GM18526 (cell line): Measurements from ENCODE around the gene TMC6.

Experiments used
- POLR2A ChIP-seq: IDR thresholded peaks from 3 replicates; pipeline ENCODE4 v1.6.1; 2011; ENCODE audit not compliant: insufficient read length; ENCODE audit errors: extremely low read depth

The TMC6 gene

DNA sequence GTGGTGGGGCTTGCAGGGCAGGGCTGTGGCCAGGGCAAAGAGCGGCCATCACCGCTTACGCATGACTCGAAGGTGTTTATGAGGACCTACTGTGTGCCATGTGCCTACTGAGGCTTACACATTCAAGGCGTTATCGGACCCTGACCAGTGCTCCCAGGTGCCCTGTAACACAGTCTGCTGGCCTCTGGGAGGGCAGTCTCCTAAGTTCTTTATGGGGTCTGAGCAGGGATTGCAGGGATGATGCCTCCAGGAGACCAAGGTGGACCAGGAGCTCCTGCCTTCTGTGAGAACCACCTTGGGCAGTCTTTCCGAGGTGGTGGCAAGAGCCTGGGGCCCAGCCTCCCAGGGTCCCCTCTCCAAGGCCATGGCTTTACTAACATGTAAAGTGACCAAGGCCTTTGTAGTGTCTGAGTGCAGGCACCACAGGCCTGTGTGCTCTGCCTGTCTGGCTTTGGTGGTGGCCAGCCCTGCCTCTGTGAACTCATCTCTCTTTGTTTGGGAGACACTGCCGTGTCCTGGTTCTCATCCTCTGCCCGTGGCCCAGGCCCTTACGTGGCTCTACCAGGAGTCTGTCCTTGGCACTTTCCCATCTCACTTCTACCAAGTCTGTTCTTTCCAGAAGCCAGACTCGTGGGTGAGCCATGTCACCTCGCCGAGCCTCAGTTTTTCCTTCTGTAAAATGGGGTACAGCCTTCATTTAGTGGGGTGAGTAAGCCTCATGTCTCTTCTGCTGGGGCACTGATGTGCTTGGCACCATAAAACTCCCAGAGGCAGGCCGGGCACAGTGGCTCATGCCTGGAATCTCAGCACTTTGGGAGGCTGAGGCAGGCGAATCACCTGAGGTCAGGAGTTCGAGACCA lies 36.4 kb upstream of the TMC6 start:
- TF ChIP-seq POLR2A = no peak

DNA sequence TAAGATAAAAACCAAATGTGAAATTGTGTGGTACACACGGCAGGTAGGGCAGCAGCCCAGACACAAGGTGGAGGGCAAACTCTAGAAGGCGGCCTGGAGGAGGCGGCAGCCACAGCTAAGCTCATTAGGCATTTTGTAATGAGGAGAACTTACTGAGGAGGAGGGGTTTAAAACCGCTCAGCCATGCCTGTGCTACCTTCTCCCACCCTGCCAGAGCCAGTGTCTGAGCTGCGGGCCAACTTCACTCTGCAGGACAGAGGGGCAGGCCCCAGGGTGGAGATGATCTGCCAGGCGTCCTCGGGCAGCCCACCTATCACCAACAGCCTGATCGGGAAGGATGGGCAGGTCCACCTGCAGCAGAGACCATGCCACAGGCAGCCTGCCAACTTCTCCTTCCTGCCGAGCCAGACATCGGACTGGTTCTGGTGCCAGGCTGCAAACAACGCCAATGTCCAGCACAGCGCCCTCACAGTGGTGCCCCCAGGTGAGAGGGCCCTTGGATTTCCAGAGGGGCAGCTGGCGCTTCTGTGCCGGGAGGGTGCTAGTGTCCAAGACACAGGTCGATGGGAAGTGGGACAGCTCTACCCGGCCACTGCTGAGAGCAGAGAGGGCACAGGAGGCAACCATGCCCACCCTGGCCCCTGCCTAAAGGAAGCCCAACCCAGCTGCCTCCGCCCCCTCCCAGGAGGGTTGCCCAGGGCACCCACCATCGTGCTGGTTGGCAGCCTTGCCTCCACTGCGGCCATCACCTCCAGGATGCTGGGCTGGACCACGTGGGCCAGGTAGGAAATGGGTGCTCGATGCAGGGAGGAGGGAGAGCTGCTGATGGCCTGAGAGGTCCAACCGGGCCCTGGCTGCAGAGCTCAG lies 35.6 kb upstream of the TMC6 start:
- no peak for TF ChIP-seq POLR2A

DNA sequence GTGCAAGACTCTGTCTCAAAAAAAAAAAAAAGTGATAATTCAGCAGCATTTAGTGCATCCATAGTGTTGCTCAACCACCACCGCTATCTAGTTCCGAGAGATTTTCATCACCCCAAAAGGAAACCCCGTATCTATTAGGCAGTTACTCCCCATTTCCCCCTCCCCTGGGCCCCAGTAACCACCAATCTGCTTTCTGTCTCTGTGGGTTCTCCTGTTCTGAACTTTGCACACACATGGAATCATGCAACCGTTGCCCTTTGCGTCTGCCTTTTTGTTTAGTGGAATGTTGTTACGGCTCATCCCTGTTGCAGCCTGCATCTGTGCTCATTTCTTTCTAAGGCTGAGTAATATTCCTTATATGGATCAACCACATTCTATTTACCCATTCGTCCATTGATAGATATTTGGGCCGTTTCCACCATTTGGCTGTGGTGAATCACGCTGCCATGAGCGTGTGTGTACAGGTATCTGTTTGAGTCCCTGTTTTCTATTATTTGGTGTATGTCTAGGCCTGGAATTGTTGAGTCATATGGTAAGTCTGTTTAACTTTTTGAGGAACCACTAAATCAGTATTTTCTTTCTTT lies 31.1 kb upstream of the TMC6 start:
- TF ChIP-seq POLR2A = no peak

DNA sequence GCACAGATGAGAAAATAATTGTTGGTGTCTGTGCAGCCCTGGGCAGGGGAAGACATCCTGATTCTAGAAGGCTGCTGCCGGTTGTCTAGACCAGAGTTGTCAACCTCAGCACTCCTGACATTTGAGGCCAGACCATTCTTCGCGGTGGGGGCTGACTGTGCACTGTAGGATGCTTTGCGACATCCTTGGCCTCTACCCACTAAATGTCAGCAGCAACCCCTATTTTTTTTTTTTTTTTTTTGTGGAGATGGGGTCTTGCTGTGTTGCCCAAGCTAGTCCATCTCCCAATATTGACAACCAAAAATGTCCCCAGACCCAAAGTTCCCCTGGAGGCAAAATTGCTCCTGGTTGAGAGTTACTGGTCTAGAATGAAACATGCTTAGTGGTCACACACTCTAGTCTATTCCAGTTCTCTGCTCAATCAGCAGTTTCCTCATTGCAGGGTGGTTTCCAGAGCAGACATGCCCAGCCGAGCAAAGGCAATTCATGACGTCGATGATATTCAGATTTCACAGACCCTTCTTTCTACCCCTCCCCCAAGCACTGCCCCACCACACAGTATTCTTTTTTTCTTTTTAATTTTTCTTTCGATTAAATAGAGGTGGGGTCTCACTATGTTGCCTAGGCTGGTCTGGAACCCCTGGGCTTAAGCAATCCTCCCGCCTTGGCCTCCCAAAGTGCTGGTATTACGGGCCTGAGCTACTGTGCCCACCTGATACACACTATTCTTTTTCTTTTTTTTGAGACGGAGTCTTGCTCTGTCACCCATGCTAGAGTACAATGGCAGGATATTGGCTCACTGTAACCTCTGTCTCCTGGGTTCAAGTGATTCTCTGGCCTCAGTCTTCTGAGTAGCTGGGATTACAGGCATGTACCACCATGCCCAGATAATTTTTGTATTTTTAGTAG lies 26.6 kb upstream of the TMC6 start:
- peak; percentile 44 for TF ChIP-seq POLR2A

DNA sequence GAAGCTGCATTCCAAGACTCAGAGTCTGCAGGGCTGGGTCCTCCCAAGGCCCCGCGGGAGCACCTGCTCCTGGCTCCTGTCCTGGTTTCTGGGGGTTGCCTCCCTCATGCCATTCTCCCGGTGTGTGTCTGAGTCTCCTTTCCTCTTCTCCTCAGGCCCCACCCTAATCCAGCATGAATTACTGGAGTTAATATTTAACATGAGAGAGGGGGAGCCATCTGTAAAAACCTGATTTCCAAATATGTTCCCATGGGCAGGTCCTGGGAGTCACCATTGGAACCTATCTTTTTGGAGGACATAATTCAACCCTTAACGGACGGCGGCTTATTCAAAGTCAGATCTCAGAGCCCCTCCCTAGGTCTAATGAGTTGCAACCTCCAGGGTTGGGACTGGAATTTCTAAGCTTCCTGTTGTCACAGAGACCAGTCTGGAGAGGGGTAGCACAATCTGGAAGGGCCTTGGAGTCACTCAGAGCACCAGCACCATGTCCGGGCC lies 23.0 kb upstream of the TMC6 start:
- no peak for TF ChIP-seq POLR2A

DNA sequence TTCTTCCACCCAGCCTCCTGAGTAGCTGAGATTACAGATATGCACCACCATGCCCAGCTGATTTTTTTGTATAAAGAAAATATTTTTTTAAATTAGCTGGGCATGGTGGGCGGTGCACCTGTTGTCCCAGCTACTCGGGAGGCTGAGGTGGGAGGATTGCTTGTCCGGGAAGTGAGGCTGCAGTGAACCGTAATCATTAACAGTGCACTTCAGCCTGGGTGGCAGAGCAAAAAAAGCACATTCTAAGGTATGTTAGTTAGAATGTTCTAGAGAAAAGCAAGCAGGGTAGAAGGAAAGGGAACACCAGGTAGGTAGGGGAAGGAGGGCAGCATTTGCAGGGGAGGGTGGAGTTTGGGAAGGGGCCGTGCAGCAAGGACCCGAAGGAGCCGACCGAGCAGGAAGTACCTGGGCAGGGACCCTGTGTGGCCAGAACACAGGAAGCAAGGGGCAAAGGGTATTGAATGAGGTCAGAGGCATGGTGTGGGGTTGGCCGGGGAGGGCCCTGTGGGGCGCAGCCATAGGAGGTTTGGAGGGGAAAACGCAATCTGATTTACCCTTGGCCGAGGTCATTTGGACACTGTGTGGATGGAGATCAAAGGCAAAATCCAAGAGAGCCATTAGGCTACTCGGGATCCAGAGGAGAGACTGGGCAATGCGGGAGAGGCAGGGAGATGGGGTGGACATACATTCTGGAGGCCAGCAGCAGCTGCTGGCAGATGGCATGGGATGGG lies 19.9 kb upstream of the TMC6 start:
- no peak for TF ChIP-seq POLR2A

DNA sequence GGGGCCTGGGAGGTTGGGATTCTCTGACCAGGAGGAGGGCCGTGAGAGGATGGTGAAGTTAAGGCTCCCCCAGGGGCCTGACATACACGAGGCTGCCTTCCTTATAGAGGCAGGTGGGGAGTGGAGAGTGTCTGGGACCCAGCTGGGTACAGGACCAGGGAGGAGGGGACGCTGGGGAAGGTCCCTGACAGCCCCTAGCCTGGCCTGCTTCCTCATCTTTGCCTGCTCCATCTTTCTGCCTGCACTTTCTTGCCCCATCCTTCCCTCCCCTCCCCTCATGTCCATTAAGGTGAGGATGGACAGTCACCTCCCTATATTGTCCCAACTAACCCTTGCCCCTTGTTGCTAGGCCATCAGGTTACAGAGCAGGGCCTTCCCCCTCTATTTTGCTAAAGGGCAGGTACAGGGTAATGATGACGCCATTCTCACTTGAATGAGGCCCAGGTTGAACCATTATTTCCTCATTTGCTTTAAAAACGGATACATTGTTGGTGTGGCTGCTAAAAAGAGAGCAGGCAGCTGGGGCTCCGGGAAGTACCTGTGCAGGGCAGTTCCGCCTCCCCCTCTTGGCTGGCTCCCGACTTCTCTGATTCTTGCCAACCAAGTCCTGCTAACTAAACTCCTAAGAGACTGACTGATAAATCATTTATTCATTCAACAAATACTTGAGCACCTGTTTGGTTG lies 18.9 kb upstream of the TMC6 start:
- peak; percentile 35 for TF ChIP-seq POLR2A

DNA sequence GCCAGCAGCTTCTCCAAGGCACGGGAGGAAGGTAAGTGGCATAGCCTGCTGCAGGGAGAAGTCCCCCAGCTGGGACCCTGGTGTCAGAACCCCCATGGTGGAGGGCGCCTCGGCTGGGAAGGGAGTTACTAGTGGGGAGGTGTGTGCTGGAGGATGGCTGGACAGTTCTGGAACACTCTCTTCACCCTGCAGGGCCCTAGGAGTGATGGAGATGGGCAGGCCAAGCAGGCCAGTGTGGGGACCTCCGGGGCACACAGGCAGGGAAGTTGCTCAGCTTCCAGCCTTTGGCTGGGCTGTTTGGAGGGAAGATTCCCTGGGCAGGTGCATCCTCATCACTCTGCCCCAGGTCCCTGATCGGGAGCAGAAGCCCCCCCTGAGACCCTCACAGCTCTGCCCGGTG lies 18.3 kb upstream of the TMC6 start:
- no peak for TF ChIP-seq POLR2A

DNA sequence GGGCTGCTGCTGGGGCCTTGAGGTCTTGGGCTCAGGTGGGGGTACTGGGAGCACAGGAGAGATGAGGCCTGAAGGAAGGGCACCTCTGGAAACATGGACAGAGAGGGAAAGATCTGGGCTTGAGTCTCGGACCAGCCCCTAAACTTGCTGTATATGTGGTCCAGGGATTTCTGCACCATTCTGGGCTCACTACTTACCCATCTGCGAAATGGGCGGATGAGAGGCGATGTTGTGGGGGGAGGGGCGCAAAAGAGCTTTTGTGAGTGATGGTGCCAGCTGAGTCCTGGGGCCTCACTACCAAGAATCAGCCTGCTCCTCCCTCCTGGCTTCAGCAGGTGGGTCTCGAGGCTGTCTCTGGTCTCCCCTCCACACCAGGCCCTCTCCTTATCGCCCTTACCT lies 17.9 kb upstream of the TMC6 start:
- TF ChIP-seq POLR2A = no peak

DNA sequence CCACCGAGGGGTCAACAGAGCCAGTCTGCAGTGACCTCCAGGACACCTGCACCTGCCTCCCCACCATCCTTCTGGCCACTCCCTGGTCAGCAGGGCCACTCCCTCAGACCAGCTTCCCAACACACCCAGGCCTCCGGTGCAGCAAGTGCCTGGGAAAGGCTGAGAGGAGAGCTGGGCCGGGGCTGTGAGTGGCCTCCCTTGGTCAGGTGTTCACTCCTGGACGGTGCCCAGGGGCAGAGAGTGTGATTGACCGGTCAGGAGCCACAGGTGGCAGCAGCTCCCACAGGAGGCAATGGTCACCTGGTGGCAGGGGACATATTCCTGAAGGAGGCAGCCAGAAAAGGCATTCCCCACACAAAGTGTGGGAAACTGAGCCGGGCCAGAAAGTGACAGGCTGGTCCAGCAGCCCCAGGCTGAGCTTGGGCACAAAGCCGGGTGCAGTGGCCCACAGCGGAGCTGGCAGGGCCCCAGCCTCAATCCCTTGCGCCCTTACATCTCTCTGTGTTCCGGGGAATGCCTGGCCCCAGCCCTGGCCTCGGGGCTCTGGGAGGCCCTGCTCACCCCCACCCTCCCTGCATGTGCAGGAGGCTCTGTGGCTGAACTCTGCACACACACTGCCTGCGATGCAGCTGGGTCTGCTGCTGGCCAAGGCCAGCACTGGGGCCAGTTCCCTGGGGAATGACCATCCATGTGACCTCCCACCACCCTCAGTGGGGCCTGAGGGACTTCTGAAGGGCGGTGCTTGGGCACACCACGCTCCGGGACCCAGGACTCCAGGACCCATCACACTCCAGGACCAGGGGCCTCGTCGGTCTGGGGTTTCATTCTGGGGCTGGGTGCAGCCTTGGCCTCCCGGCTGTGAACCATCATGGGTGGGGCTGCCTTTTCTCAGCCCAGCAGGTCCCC lies 16.4 kb upstream of the TMC6 start:
- no peak for TF ChIP-seq POLR2A

DNA sequence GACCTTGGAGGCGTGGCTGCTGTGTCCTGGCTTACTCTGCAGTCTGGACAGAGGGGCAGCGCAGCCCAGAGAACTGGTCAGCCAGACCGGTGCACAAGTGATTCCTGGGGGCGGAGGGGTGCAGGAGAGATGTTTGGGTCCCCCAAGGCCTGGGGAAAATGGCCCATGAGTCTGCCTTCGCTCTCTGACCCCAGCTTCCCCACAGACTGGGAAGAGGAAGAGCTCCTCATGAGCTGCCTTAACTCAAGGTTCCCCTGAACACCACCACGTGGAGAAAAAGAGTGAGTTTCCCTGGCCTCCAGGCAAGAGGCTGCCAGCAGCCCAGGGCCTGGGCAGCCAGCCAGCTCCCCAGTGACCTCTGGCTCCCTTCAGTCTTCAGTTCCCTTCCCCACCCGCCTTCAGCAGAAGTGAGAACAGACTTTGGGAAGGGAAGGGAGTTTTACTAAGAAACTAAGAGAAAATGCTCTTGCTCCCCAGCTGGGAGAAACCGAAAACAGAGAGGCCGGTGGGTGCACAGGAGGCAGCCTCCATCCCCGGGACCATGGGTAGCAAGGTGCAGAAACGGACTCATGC lies 15.7 kb upstream of the TMC6 start:
- TF ChIP-seq POLR2A = peak; percentile 18
